Gastrocnemius medialis (tissue), 4 donors: ENCODE results near the gene HPCA.

Experiments
- CTCF ChIP-seq, 5 experiments: fragments of 450-650 bp in 3 of 5; fragments of 200-600 bp in 2 of 5; sonication (generic) in 2 of 5; IDR thresholded peaks in 4 of 5; conservative IDR thresholded peaks in 1 of 5; 1 replicate in 4 of 5; 2 replicates in 1 of 5; pipeline ENCODE4 v1.5.1; 2016 to 2019; ENCODE audit warnings: antibody characterized with exemption in 5 of 5, mild to moderate bottlenecking in 3 of 5, moderate library complexity in 3 of 5
- POLR2A ChIP-seq, 2 donors: fragments of 450-650 bp; IDR thresholded peaks; one replicate each; pipeline ENCODE4 v1.6.1; 2017; ENCODE audit warnings: antibody characterized with exemption in 2 of 2, mild to moderate bottlenecking in 2 of 2, moderate library complexity in 2 of 2

GRCh38 chr1:32869923-32870614 lies 16.2 kb upstream of the HPCA start:
- TF ChIP-seq CTCF (IDR thresholded peaks at IDR 0.05 in 4 of 5, conservative IDR thresholded peaks at IDR 0.05 in 1 of 5) (no peak), POLR2A (IDR thresholded peaks at IDR 0.05) (no peak)
